ENCODE data around the gene TUB. TPM values are rescaled to one million over a fixed set of nuclear protein-coding genes. Genes with fewer than 3 reads are reported as not detected.

TUB gene, protein sequence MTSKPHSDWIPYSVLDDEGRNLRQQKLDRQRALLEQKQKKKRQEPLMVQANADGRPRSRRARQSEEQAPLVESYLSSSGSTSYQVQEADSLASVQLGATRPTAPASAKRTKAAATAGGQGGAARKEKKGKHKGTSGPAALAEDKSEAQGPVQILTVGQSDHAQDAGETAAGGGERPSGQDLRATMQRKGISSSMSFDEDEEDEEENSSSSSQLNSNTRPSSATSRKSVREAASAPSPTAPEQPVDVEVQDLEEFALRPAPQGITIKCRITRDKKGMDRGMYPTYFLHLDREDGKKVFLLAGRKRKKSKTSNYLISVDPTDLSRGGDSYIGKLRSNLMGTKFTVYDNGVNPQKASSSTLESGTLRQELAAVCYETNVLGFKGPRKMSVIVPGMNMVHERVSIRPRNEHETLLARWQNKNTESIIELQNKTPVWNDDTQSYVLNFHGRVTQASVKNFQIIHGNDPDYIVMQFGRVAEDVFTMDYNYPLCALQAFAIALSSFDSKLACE
- polyA plus RNA-seq: not detected

DNA sequence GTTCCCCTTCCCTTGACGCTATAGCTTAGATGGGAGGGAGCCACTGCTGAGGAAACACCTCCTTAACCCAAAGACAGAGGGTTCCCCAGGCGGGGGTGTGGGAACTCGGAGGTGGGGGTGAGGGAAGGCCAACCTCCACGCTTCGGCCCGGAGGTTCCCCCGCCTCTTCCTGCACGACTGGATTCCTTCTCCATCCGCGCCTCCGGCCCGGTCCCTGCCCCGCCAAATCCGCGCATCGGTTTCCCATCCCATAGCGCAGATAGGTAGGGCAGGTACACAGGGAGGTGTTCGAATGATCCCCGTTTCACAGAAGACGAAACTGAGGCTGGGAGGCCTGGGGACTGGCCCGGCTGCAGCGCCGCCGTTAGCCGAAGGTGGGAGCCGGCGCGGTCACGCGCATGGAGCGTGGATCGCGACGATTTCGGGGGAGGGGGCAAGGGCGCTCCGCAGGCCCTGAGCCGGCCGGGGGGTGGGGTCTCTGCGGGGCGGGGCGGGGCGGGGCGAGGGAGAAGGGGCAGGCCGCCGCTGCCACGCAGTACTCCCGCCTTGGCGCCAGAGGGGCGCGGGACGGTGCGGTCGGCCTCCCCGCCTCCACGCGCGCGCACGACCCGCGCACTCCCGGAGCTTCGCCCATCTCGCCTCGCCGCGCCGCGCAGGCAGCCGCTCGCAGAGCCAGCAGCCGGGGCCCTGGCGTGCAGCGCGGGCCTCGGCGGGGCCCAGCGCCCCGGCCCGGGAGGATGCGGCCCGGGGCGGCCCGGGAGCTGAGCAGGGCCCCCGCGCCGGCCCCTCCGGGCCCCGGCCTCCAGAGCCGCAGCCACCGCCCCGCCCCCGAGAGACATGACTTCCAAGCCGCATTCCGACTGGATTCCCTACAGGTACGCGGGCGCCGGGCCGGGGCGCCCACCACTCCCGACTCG is at the start of gene TUB:
Gene TUB, plus strand, starts transcription at position 538 of the 917 bp plus-strand sequence. Its CDS starts 300 bp downstream, at position 838.
- peaks cover 0 to 3% (median 2%) of the 10 kb centered on the region in 3 donors for H3K4me1 Mint-ChIP-seq
- peak within 1 kb of the TSS; percentile 48 to 83 (median 72) for H3K4me3 Mint-ChIP-seq
- no peaks in the 10 kb centered on the region for H3K36me3 Mint-ChIP-seq
- H3K27ac Mint-ChIP-seq: no peak within 1 kb of the TSS
- H3K27me3 Mint-ChIP-seq: peaks cover 42% of the 10 kb centered on the region
- H3K9me3 Mint-ChIP-seq: no peaks in the 10 kb centered on the region

DNA sequence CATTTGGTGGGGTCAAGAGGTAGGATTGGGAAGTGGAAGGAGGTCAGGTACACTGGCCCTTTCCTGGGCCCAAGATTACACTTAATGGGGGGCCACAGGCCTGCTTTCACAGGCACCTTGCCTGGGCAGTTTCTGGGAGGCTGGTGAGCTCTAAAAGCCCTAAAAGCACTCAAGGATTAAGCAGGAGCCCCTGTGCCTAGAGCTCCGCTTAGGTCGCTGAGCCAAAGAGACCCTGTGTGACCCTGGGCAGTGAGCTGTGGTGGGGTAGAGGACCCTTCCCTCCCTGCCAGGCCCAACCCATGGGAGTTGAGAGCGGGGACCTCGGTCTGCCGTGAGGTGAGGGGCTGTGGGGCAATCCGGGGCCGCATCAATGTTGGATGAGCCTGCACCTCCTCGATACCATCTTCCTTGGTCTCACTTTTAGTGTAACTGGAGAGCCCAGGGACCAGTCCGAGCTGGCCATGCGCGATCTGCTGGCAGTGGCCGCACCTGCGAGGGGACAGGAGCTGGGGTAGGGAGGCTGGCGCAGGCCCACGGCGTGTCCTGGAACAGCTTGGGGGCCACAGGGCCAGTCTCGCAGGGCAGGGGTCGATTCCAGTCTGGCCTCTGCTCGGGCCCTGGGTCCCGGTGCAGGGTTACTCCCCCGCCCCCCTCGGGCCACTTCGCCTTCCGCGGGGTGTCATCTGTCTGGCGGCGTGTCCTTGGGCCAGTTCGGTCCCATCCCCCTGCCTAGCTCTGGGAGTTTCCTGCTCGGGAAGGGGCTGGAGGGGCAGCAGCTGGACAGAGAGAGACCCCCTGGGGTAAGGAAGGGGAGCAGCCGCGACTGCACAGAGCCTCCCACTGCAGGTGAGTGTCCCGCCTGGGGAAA is 49.5 kb upstream of the TUB start:
- Mint-ChIP-seq H3K4me3 (no peak overlapping the region), H3K27ac (no peak overlapping the region)

DNA sequence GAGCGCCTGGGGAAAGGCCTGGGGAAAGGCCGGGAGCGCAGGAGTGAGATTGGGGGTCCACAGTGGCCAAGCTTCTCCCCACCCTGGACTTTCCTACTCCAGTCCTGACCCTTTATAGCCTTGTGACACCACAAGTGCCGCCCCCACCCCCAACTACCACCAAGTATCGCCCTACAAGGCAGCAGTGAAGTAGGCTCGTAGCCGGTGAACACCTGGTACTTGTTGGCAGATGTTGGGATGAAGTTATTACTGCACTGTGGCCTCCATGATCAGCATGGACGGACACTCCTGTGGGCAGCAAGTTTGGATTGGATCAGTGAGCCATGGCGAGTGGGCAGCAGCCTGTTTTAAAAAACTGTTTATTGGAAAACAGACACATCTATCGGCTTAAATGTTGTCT is 48.9 kb upstream of the TUB start:
- no peak overlapping the region for H3K4me3 Mint-ChIP-seq
- H3K9me3 Mint-ChIP-seq: no peaks in the 10 kb centered on the region
- peaks cover 0 to 7% (median 4%) of the 10 kb centered on the region in 3 donors for H3K4me1 Mint-ChIP-seq

More for the DNA sequence above, 49.5 kb upstream of the TUB start:
- peaks cover 31% of the 10 kb centered on the region for H3K27me3 Mint-ChIP-seq
- no peaks in the 10 kb centered on the region for H3K9me3 Mint-ChIP-seq
- no peaks in the 10 kb centered on the region for H3K36me3 Mint-ChIP-seq
- H3K4me1 Mint-ChIP-seq: peaks cover 0 to 7% (median 4%) of the 10 kb centered on the region in 3 donors

DNA sequence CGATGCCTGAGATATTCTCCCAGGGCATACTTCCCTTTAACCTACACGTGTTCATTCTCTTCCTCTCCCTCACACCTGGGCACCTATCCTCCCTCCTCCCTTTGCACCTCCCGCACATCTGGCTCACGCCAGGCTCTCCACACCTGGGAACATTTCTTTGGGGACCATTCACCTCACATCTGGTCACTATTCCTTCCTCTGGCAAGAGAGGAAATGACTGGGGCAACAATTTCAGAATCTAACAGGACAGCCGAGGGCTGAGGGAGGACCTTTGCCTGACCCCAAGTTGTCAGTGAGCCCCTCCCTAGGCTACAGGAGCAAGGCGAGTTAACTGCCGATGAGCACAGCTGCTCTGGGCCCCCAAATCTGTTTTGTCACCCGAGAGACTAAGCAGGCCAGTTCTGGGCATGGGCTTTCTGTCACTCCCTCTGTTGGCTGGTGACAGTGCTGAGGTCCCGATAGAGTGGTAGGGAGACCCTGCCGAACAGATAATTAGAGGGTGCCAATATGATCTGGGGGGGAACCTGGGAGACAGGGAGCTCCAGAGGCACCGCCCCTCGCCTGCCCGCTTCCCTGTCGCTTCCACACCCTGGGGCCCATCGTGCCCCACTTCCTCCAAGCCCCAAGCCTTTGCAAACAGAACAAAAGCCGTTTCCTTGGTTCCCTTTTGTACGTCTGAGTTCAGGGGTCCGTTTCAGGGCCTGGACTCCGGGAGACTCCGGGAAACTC is 48.3 kb upstream of the TUB start:
- Mint-ChIP-seq H3K27ac (peak overlapping the region in 1 of 3 donors; percentile 41), H3K4me3 (peak overlapping the region in 1 of 4 donors; percentile 73), H3K36me3 (no peaks in the 10 kb centered on the region), H3K27me3 (peaks cover 30% of the 10 kb centered on the region), H3K9me3 (no peaks in the 10 kb centered on the region), H3K4me1 (peaks cover 0 to 7% (median 4%) of the 10 kb centered on the region in 3 donors)

More for the DNA sequence above, 48.9 kb upstream of the TUB start:
- Mint-ChIP-seq H3K27me3 (peaks cover 31% of the 10 kb centered on the region), H3K36me3 (no peaks in the 10 kb centered on the region), H3K27ac (no peak overlapping the region)

DNA sequence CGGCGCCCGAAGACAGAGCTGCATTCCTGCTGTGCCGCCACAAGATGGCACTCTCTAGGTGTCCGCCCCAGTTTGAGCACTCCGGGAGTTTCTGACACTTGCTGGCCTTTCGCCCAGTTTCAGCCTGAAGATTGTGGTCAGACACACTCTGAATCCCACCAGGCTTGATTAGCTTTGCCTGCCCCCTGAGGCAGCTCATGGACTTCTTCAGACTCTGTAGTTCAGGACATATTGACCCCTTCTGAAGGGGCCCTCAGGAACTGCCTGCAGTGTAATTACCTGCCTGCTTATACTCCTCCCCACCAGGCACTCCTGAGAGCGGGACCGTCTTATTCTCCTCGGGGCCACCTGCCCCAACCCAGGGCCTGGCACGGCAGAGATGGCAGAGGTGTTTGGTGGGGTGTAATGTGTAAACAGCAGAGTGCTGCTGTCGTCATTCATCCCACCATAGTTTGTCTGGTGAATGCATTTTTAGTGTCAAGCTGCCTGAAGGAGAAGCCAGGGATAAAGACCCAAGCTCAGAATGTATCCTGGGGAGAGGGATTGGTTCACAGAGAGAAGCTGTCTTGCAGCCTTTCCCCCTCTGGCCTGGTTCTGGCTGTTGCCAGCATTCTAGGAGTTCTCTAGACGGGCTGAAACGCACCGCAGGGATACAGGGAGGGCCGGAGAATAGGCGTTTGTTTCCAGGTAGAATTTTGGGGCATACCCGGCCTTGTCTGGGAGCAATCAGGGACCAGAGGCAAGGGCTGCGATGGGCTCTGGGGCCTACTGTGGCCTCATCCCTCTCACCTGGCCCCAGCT is 47.5 kb upstream of the TUB start:
- no peaks in the 10 kb centered on the region for H3K36me3 Mint-ChIP-seq
- peaks cover 33% of the 10 kb centered on the region for H3K27me3 Mint-ChIP-seq
- peak overlapping the region in 2 of 4 donors; percentile 20 to 73 for H3K4me3 Mint-ChIP-seq
- H3K27ac Mint-ChIP-seq: no peak overlapping the region
- H3K4me1 Mint-ChIP-seq: peaks cover 0 to 7% (median 4%) of the 10 kb centered on the region in 3 donors
- H3K9me3 Mint-ChIP-seq: no peaks in the 10 kb centered on the region

DNA sequence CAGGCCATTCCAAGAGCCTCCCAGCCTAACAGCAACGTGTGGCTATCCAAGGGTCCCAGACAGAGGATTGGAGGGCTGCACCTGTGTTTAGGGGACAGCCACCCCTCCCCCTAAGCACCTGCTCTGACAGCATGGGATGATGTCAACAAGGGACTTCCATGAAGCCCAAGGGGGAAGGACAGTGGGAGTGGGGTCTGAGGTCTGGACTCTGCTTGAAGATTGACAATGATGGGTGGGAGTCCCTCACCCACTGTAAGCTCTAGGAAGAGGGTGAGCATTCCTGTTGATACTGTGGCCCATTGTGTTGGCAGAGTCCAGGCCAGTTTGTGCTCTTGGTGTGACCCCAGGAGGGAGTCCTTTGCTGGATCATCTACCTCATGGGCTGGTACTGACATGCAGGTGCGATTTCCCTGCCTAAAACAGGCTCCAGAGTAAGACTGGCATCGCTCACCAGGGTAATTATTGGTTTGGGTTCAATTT is 46.9 kb upstream of the TUB start:
- H3K27me3 Mint-ChIP-seq: peaks cover 31% of the 10 kb centered on the region
- no peak overlapping the region for H3K27ac Mint-ChIP-seq
- no peak overlapping the region for H3K4me3 Mint-ChIP-seq
- no peaks in the 10 kb centered on the region for H3K9me3 Mint-ChIP-seq
- H3K36me3 Mint-ChIP-seq: no peaks in the 10 kb centered on the region
- peaks cover 0 to 6% (median 4%) of the 10 kb centered on the region in 3 donors for H3K4me1 Mint-ChIP-seq

DNA sequence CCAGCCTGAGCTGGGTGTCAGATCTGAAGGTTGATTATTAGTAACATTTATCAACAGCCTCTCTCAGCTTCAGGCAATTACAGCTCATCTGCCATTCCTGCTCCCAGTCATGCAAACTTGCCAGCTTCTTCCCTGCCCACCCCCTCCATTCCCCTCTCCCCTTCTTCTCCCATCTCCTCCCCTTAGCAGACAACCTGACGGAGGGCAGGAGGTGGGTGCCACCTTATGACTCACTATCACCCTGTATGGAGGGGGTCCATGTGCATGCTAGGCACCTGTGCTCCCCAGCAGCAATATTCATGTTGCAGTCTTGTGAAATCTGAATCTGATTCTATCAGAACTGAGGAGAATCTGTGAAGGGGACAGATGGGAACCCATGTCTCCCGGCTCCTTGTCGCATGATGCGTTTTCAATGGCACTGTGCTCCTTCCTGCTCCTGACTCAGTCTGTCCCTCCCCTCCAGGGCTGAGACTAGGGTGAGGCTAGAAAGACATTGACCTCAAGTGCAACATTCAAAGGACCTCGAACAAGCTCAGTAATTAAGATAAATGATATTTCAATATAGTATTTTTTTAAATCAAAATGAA is 46.3 kb upstream of the TUB start:
- peaks cover 36% of the 10 kb centered on the region for H3K27me3 Mint-ChIP-seq
- H3K36me3 Mint-ChIP-seq: no peaks in the 10 kb centered on the region
- peaks cover 0 to 2% (median 0%) of the 10 kb centered on the region in 3 donors for H3K9me3 Mint-ChIP-seq
- H3K4me3 Mint-ChIP-seq: no peak overlapping the region
- no peak overlapping the region for H3K27ac Mint-ChIP-seq
- H3K4me1 Mint-ChIP-seq: peaks cover 0 to 6% (median 4%) of the 10 kb centered on the region in 3 donors

DNA sequence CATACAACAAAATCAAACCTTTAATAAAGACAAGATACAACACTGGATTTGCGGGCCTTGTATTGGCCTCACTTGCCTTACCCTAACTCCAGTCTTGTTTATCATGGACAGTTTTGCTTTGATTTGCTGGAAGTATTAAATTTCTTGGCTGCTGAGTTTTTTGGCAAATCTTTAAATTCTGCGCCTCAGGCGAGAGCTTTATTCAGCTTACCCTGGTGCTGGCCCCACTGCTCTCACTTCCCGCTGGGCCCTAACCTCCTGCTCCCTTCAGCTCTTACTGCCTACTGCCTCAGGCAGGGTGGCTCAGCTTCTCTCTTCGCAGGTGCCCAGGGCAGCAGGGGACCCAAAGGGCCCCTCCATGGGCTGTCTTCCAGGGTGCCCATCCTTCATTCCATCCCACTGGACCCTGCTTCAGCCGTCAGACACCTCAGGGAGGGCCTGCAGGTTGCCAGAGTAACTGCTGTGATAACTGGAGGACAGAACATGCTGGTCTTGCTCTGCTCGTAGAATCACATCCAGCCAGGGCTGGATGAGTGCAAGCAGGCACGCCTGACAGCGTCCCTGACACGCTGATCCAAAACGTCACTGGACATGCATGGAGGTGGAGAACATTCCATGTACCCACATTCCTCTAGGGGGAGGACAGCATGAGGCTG is 45.7 kb upstream of the TUB start:
- Mint-ChIP-seq H3K27ac (no peak overlapping the region), H3K36me3 (no peaks in the 10 kb centered on the region), H3K27me3 (peaks cover 34% of the 10 kb centered on the region), H3K9me3 (peaks cover 0 to 2% (median 0%) of the 10 kb centered on the region in 3 donors), H3K4me1 (peaks cover 0 to 6% (median 3%) of the 10 kb centered on the region in 3 donors), H3K4me3 (no peak overlapping the region)

DNA sequence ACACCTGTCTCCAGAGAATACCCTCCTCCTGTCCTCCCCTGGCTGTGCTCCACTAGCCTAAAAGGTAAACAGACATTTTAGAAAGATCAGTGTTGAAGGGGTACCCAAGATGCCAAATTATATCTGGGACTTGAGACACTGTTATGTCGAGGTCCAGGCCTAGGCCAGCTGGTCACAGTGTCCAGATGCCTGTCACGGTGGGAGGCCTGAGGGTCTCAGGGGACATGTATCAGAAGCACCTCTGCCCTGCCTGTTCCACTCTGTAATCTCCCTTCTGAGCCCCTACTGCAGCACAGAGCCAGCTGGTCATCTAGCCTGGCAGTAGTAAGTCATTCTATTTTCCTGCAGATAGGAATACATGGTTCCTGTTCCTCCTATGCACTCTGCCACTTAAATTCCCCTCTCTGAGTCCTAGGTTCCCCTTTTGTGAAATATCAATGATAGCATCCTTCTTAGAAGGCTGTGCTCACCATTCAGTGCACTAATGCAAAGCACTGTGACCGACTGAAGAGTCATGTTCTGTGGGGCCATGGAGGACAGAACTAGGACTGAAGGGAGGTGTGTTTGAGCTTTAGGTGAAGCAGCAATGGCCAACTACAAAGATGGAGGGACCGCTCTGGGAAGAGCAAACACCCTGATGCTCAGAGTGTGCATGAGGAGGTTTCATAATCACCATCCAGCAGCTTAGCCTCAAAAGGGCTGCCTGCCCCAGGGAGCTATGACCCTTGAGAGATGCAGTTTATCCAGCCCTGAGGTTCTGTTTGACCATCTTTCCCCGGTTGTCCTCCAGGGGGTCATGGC is 44.8 kb upstream of the TUB start:
- no peaks in the 10 kb centered on the region for H3K36me3 Mint-ChIP-seq
- H3K9me3 Mint-ChIP-seq: peaks cover 0 to 2% (median 0%) of the 10 kb centered on the region in 3 donors
- H3K27me3 Mint-ChIP-seq: peaks cover 31% of the 10 kb centered on the region
- H3K4me3 Mint-ChIP-seq: no peak overlapping the region
- peaks cover 0 to 6% (median 3%) of the 10 kb centered on the region in 3 donors for H3K4me1 Mint-ChIP-seq
- H3K27ac Mint-ChIP-seq: no peak overlapping the region

DNA sequence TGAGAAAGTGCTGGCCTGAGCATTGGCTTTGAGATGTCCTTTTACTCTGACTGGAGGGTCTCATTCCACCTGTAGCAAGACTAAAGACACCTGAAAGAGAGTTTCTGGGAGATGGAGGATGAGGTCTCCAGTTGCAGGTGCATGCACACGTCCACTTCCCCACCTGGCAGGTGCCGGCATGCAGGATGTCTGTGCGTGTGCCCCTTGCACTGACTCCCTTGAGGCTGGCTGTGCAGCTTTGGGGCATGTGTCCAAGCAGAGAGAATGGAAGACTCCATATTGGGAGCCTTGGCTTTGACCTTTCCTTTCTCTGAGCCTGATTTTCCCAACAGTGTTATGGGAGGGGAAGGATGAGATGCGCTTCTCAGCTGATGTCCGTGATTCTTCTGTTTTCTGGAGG is 44.0 kb upstream of the TUB start:
- peaks cover 0 to 2% (median 0%) of the 10 kb centered on the region in 3 donors for H3K9me3 Mint-ChIP-seq
- H3K27ac Mint-ChIP-seq: no peak overlapping the region
- peaks cover 0 to 6% (median 3%) of the 10 kb centered on the region in 3 donors for H3K4me1 Mint-ChIP-seq
- no peaks in the 10 kb centered on the region for H3K36me3 Mint-ChIP-seq
- peaks cover 31% of the 10 kb centered on the region for H3K27me3 Mint-ChIP-seq
- H3K4me3 Mint-ChIP-seq: no peak overlapping the region

DNA sequence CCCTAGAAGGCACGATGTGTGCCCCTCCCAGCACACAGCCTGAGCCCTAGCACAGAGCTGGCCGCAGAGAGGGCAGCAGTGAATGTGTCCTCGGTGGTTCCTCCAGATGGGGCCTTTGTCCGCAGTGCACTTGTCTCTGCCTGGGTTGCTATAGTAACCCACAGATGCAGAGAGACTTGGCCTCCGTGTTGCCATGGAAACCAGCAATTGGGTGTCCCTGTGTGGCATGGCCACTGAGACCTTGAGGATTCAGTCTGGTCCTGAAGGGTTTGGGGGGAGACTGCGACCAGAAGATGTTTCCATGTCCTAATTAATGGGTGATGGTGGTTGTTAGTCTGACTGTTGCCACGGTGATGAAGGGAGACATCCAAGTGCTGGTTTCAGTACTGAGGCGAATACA is 42.6 kb upstream of the TUB start:
- H3K4me3 Mint-ChIP-seq: no peak overlapping the region
- H3K27ac Mint-ChIP-seq: no peak overlapping the region
- H3K27me3 Mint-ChIP-seq: peaks cover 22% of the 10 kb centered on the region
- H3K9me3 Mint-ChIP-seq: peaks cover 0 to 3% (median 2%) of the 10 kb centered on the region in 3 donors
- peaks cover 0 to 2% (median 0%) of the 10 kb centered on the region in 3 donors for H3K4me1 Mint-ChIP-seq
- no peaks in the 10 kb centered on the region for H3K36me3 Mint-ChIP-seq

Data from IgD-negative memory B cell (primary cell).